Bone marrow (tissue), 2 donors: Measurements from ENCODE around the gene OR52A5.

Experiments
- DNase-seq, 2 donors: peaks; one replicate each; lab custom pipeline; 2025; lab: John Stamatoyannopoulos, UW

Gene OR52A5

GRCh38 chr11:5115339-5115738 lies 22.8 kb downstream of the OR52A5 start:
- no peak for DNase-seq

GRCh38 chr11:5107285-5107684 lies 30.9 kb downstream of the OR52A5 start:
- no peak for DNase-seq

GRCh38 chr11:5103066-5103465 lies 35.1 kb downstream of the OR52A5 start:
- no peak for DNase-seq

- no peak for DNase-seq
These were observed 35.9 kb downstream of the OR52A5 start for GRCh38 chr11:5102246-5102645.

- DNase-seq: no peak
These were observed 42.1 kb downstream of the OR52A5 start for GRCh38 chr11:5096011-5096410.

- DNase-seq: no peak
These were observed 45.2 kb downstream of the OR52A5 start for GRCh38 chr11:5092821-5093585.

- no peak for DNase-seq
These were observed 47.5 kb downstream of the OR52A5 start for GRCh38 chr11:5090668-5091067.

- DNase-seq: no peak
These were observed 49.6 kb downstream of the OR52A5 start for GRCh38 chr11:5088556-5088955.

- DNase-seq: no peak
These were observed 54.6 kb downstream of the OR52A5 start for GRCh38 chr11:5083602-5084001.

GRCh38 chr11:5081405-5081804 lies 56.8 kb downstream of the OR52A5 start:
- no peak for DNase-seq
